Hepatocyte (in vitro differentiated cells): Measurements from ENCODE around the gene NPAS3.

Source experiments
- EZH2 ChIP-seq: fragments of 200-600 bp; sonication (generic); IDR thresholded peaks from 2 replicates; pipeline ENCODE4 v1.6.1; 2016; ENCODE audit warnings: antibody characterized with exemption, mild to moderate bottlenecking, borderline replicate concordance
- TF ChIP-seq, protein P1 (sequence below): fragments of 200-600 bp; sonication (generic); IDR thresholded peaks from 2 replicates; pipeline ENCODE4 v1.5.1; 2016; ENCODE audit warnings: antibody characterized with exemption, mild to moderate bottlenecking; ENCODE audit not compliant: poor library complexity

DNA sequence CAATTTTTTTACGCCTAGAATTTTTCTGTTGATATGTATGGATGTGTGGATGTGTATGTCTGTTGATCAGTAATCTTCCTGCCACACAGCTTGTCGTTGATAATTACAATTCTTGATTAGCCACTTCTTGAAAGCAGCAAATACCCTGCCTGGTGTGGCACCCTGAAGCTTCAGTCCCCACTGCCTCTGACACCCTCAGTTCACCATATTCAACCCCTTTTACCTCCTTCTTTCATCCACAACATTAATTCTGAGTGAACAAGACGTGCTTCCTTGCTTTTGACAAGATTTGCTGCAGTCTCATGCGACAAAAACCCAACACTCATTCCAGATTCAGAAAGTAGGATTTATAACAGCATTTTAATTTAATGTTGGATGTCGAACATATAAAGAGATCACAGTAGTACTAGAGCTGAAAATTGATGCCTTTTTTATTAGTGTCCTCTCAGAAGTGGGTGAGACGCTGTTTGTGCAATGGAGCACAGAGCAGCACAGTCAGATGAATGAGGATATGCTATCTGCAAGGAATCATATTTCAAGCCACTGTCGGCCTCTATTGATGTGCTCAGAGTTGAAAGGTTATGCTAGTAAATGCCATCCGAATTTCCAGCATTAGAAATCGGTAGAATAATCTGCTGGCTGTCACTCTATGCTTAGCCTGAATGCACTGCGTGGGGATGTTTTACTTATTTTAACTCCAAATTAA, 628.5 kb downstream of the NPAS3 start:
- TF ChIP-seq, protein P1, sequence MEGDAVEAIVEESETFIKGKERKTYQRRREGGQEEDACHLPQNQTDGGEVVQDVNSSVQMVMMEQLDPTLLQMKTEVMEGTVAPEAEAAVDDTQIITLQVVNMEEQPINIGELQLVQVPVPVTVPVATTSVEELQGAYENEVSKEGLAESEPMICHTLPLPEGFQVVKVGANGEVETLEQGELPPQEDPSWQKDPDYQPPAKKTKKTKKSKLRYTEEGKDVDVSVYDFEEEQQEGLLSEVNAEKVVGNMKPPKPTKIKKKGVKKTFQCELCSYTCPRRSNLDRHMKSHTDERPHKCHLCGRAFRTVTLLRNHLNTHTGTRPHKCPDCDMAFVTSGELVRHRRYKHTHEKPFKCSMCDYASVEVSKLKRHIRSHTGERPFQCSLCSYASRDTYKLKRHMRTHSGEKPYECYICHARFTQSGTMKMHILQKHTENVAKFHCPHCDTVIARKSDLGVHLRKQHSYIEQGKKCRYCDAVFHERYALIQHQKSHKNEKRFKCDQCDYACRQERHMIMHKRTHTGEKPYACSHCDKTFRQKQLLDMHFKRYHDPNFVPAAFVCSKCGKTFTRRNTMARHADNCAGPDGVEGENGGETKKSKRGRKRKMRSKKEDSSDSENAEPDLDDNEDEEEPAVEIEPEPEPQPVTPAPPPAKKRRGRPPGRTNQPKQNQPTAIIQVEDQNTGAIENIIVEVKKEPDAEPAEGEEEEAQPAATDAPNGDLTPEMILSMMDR, result no peak
- no peak for TF ChIP-seq EZH2
